NCI-H1694 treated with DMSO at 0.1 percent for 48 hours (cell line): Measurements from ENCODE around the gene IGFLR1.

Experiments
- DNase-seq: peaks from one replicate; lab custom pipeline; 2025; lab: John Stamatoyannopoulos, UW

Gene IGFLR1, protein sequence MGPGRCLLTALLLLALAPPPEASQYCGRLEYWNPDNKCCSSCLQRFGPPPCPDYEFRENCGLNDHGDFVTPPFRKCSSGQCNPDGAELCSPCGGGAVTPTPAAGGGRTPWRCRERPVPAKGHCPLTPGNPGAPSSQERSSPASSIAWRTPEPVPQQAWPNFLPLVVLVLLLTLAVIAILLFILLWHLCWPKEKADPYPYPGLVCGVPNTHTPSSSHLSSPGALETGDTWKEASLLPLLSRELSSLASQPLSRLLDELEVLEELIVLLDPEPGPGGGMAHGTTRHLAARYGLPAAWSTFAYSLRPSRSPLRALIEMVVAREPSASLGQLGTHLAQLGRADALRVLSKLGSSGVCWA

DNA sequence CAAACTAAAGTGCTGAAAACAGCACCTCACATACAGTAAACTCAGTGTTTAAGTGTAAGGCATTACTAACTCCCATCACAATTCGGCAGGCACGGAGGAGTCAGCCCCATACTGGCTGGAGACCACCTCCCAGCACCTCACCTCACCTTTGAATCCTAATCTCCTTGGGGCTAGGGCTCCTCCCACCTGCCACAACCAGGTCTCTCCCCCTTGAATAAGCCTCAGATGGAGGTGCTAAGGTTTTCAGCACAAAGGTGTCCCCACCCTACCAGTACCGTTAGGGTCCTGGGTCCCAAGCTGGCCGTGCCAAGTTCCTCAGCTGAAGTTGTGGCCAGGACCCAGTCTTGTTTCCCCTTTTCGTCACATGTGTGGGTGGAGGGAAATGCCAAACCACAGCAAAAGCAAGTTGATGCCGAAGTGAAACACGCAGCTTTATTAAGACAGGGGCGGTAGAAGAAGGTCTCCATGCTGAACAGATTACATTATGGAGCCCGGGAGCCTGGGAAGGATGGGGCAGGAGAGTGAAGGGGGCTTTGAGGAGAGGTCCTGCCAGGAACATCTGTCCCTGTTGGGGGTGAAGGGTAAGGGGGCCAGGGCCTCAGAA is at the start of gene IGFLR1:
IGFLR1 (minus strand) TSS at position 332 of the 604 bp plus-strand sequence. CDS start 1,272 bp downstream, outside the sequence.
- DNase-seq, result no peak

DNA sequence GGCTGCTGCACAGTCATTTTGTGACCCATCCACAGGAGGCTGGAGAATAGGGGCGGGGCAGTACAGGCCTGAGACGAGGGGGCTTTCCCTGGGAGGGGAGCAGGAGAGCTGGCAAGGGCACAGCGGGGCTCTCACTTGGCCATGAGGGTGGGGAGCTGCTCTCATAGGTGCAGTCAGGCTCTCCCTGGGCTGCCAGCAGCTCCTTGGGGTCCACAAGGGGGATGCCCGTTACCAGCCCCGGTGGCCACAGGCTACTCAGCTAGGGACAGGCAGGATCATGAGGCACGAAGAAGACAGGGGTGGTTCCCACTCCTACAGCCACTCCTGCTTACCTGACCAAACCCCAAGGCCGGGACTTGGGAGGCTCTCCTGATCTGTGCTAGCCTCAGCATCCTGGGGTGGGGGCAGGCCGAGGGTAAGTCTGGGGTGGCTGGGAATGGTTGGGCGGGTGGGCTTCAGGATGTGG is 49.6 kb upstream of the IGFLR1 start:
- DNase-seq, result no peak

DNA sequence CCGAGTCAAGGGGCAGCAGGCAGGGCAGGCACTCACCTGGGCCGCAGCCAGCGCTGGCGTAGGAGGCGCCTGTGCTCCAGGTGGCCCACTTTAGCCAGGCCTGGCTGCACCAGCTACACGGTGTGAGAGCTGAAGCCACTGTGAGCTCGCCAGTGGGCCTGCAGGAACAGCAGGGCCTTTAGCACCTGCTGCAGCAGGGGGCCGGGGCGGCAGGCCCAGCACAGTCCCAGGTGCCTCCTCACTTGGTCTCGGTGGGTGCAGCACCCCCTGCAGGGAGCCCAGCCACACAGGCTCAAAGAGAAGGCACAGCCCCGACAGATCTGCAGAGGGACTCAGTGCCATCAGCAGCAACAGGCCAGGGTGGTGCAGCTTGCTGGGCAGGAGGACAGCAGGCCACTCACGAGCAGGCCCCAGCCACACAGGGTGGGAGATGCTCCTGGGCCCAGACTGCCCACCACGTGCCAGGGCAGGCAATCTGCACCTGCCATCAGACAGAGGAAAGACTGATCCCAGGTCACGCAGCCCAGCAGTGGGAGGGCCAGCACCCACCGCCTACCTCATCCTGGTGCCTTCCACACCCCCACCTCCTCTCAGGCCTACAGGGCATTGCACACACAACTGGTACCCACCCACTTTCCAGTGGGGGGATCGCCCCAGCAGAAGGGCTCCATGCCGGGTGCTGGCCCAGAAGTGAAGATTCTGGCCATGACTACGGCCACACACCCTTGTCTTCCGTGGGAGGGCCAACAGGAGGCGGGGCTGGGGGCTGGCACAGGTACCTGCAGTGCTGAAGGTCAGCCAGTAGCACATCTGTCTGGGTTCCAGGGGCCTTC is 48.9 kb upstream of the IGFLR1 start:
- no peak for DNase-seq

DNA sequence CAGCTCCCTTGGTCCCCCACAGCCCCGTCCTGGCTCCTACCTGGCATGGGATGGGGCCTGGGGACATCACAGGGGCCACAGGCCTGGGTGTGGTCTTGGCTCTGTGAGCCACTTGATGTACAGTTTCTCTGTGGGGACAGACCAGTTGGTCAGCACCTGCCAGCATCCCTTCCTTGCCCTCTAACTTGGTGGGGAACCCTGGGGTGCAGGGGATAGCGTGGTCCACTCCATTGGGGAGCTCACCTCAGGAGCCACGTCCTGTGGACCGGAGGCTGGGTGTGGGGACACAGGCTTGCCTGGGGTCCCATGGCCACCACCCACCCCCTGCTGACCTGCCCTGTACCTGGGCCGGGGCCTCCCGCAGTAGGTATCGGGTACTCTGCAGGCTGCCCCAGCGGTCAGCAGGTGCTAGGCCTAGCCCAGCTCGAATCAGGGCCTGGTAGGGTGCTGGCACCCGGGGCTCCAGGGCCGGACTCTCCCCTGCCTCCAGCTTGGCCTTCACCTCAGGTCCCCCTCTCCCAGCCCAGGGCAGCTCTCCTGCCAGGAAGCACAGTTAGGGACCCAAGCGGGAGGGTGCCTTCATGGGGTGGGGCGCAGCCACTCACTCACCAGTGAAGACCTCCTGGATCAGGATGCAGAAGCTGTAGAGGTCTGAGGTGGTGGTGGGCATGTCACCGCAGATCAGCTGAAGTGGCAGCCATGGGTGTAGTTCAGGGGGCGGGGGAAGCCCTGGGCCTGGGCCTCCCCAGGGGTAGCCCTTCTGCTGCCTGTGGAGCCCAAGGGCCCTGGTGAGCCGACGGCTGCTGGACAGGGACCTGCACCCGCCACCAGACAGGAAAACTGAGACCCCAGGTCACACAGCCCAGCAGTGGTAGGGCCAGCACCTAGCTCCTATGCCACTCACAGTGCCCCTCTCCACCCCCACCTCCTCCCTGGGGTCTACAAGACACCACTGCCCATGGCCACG is 48.0 kb upstream of the IGFLR1 start:
- no peak for DNase-seq

DNA sequence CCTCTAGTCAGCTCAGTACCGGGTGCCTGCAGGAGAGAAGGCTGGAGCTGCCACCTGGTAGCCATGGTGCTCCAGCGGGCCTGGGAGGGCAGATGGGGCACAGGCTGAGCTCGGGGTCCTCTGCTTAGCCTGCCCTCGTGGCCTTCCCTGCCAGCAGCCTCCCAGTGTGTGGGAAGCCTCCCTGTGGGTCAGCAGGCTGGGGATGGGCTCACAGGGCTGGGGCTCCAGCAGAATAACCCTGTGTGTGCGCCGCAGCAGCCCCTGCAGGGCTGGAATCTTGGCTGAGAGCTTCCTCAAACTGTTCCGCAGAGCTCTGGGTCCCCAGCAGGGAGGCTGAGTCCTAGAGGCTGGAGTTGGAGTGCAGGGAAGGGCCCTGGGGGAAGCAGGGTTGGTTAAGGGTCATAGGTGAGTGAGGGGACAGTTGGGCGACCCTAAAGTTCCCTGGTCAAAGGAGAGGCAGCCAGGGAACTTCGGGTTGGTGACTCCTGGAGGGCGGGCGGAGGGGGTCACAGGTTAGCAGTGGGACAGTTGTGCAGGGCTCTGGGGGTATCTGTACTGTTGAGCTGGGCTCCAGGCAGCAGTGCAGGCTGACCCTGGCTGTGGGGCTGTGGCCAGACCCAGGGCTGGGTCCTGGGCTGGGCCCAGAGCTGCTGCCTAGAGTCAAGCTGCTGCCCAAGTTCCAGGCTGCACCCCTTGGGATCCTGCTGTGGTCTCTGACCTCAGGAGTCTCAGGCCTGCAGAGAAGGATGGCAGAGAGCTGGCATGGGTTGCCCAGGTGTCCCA is 47.1 kb upstream of the IGFLR1 start:
- DNase-seq, result no peak

DNA sequence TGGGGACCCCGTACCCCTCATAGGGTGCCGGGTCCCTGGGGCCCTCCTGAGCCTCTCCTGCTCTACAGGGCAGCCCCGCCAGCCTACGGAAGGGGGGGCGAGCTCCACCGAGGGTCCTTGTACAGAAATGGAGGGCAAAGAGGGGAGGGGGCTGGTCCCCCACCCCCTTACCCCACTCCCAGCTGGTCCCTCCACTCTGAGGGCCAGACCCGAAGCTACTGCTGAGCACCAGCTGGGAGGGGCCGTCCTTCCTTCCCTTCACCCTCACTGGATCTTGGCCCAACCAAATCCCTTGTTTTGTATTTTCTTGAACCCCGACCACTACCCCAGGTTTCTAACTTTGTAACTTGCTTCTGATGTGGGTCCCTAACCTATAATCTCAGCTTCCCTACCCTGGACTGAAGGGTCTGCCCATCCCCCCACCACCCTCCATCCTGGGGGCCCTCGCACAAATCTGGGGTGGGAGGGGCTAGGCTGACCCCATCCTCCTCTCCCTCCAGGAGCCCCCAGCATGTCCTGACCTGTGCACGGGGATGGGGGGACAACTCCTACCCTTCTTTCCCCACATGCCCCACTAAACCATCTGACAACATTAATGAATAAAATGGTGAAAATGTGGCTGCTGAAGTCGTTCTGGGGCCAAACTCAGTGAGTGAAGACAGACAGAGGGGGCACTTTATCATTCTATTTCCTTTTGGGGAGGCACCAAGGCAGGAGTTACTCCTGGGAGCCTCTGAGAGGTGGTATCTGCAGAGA is 46.1 kb upstream of the IGFLR1 start:
- no peak for DNase-seq

DNA sequence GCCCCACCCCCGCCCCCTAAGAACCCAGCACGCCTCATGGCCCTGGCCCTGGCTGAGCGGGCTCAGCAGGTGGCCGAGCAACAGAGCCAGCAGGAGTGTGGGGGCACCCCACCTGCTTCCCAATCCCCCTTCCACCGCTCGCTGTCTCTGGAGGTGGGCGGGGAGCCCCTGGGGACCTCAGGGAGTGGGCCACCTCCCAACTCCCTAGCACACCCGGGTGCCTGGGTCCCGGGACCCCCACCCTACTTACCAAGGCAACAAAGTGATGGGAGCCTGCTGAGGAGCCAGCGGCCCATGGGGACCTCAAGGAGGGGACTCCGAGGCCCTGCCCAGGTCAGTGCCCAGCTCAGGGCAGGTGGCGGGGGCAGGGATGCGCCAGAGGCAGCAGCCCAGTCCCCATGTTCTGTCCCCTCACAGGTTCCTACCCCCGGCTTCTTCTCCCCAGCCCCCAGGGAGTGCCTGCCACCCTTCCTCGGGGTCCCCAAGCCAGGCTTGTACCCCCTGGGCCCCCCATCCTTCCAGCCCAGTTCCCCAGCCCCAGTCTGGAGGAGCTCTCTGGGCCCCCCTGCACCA is 45.1 kb upstream of the IGFLR1 start:
- DNase-seq, result no peak

DNA sequence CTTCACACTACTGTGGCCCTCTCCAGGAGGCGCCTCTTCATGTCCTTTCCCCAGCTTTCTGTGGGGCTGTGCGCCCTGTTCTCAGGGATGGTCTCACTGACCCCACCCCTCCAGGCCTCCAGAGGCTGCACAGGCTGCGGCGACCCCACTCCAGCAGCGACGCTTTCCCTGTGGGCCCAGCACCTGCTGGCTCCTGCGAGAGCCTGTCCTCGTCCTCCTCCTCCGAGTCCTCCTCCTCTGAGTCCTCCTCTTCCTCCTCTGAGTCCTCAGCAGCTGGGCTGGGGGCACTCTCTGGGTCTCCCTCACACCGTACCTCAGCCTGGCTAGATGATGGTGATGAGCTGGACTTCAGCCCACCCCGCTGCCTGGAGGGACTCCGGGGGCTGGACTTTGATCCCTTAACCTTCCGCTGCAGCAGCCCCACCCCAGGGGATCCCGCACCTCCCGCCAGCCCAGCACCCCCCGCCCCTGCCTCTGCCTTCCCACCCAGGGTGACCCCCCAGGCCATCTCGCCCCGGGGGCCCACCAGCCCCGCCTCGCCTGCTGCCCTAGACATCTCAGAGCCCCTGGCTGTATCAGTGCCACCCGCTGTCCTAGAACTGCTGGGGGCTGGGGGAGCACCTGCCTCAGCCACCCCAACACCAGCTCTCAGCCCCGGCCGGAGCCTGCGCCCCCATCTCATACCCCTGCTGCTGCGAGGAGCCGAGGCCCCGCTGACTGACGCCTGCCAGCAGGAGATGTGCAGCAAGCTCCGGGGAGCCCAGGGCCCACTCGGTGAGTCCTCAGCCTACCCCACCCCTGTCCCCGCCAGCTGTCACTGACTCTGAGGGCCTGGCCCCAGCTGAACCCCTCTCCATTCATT is 44.3 kb upstream of the IGFLR1 start:
- DNase-seq, result no peak

DNA sequence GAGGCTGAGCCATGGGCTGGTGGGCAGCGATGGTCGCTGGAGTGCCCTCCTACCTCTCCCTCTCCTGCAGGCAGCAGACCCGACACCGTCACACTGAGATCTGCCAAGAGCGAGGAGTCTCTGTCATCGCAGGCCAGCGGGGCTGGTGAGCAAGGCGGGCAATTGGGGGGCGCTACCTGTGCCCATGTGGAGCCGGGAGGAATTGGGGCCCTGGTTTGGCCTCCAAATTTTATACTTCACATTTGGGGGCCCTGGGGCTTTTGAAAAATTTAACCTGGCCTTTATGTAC is 43.0 kb upstream of the IGFLR1 start:
- DNase-seq, result no peak

DNA sequence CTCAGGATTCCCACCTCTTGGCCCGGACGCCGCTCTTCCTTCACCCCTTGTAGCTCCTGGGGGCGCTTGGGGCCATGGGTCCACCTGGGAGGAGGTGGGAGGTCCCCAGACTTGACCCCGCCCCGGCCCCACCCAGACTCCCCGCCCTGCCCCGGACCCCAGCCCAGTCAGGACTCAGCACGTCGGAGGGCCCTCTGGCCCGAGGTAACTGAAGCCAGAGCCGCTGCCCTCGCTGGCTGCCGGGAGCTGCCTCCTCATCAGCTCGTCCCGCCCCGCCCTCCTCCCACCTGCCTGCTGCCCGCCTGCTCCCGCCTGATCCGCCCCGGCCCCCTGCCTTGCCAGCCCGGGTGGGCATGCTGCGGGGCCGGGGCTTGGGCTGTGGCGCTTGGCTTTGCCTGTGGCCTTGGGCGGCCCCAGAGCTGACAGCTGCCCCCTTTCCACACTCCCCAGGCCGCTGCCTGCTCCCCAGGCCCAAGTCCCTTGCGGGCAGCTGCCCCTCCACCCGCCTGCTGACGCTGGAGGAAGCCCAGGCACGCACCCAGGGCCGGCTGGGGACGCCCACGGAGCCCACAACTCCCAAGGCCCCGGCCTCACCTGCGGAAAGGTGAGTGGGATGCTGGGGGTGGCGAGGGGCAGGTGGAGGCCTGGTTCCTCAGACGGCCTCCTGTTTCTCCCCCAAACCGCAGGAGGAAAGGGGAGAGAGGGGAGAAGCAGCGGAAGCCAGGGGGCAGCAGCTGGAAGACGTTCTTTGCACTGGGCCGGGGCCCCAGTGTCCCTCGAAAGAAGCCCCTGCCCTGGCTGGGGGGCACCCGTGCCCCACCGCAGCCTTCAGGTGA is 42.5 kb upstream of the IGFLR1 start:
- DNase-seq, result no peak

DNA sequence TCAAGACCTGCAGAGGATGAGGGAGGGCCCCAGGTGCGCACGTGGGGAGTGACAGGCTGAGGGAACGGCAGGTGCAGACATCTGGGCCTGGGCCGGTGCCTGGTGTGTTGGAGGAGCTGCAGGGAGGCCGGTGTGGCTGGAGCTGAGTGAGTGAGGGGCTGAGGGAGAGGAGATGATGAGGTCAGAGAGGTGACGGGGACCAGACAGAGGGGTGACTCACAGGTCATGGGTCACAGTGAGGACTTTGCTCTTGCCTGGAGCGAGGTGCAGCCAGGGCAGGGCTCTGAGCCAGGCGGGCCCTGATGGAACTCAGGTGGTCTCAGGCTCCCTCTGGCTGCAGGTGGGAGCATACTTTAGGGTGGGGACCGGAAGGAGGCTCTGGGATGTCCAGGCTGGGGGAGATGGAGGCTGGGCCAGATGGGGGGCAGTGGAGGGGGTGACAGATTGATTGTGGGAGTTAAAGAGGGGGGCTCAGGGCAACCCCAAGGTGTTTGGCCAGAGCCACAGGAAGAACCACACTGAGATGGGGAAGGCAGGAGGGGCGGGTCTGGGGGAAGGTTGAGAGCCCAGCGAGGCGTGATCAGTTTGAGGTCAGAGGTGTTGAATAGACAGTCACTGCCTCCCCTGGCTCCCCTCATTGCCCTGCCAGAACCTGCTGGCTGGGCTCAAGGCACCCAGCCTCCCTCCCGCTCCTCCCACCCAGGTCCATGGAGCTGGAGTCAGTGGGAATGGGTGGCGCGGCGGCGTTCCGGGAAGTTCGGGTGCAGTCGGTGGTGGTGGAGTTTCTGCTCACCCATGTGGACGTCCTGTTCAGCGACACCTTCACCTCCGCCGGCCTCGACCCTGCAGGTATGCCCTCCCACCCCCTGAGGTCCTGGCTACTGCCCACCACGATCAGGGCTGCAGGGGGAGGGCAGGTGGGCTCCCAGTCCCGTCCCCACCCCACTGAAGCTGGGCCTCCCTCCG is 41.5 kb upstream of the IGFLR1 start:
- DNase-seq, result no peak

DNA sequence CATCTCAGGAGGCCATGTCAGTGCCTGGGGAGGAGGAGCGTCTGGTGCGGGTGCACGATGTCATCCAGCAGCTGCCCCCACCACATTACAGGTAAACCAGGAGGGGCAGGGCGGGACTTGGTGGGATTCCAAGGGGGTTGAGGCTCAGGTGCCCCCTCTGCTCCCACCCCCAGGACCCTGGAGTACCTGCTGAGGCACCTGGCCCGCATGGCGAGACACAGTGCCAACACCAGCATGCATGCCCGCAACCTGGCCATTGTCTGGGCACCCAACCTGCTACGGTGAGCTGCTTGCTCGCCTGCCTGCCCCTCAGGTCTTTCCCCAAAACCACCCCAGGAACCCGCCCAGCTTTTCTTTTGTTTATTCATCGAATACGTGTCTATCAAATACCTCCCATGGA is 40.3 kb upstream of the IGFLR1 start:
- DNase-seq, result no peak

DNA sequence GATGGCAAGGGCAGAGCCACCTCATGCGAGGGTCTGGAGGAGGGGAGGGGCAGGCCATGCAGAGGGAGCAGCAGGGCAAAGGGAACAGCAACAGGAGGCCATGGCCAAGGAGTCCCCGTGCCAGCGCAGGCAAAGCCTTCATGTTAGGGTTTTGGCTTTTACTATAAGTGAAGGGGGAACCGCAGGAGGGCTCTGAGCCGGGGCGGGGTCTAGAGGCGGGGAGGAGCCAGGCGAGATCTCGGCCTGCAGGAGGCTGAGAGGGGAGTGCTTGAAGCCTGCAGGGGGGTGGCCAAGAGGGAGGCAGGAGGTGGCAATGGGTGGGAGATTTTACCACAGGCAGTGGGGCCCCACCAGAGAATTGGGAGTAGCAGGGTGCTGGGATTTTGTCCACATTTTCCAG is 39.4 kb upstream of the IGFLR1 start:
- no peak for DNase-seq

DNA sequence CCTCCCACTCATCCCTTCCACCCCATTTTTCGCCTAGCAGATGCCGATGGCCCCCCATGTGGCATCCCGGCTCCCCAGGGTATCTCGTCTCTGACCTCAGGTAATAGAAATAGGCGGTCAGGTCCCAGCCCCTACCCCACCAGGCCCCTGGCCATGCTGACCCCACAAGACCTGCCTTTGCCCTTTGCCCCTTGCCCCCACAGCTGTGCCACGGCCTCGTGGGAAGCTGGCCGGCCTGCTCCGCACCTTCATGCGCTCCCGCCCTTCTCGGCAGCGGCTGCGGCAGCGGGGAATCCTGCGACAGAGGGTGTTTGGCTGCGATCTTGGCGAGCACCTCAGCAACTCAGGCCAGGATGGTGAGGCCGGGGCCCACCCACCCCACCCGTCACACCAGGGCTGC is 38.5 kb upstream of the IGFLR1 start:
- DNase-seq, result no peak

DNA sequence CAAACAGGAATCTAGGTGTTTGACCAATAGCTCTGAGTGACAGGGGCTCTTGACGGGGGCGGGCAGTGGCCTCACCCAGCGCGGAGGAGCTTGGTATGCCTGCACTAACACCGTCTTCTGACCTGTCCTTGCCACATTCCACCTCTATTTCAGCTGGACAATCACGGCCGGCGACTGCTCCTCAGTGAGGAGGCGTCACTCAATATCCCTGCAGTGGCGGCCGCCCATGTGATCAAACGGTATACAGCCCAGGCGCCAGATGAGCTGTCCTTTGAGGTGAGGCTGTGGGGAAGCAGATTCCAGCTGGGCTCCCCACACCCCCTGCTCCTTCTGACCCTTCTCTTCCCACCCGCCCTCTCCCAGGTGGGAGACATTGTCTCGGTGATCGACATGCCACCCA is 37.8 kb upstream of the IGFLR1 start:
- no peak for DNase-seq

DNA sequence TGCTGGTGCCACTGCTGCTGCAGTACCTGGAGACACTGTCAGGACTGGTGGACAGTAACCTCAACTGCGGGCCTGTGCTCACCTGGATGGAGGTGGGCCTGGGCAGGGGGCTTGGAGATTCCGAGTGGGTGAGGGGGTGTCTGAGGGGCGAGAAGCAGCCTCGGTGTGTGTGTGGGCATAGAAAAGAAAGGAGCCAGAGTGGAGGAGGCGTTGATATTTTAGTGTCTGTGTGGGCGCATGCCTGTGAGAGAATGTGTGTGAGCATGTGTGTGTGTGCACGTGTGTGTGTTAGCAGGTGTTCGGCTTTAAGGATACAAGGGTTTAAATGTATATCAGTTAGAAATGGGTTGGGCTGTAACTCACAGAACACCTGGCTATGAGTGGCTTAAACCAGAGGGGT is 36.8 kb upstream of the IGFLR1 start:
- DNase-seq, result no peak

DNA sequence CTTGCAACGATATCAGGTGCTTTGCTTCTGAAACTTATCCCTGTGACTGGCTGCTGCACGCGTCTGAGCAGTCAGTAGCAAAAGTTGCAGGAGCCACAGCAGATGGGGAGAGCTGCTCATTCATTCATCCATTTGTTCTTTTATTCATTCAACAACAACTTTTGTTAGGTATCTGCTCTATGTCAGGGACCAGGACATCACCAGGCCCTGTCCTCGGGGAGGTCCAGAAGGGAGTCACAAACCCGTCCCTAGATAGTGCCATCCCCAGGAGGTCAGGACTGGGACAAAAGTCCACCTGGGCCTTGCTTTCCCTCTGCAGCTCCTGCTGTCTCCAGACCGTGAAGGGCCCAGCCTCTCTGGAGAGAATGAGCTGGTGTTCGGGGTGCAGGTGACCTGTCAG is 35.7 kb upstream of the IGFLR1 start:
- no peak for DNase-seq
